Measurements from ENCODE around the gene CSTB.

DNA sequence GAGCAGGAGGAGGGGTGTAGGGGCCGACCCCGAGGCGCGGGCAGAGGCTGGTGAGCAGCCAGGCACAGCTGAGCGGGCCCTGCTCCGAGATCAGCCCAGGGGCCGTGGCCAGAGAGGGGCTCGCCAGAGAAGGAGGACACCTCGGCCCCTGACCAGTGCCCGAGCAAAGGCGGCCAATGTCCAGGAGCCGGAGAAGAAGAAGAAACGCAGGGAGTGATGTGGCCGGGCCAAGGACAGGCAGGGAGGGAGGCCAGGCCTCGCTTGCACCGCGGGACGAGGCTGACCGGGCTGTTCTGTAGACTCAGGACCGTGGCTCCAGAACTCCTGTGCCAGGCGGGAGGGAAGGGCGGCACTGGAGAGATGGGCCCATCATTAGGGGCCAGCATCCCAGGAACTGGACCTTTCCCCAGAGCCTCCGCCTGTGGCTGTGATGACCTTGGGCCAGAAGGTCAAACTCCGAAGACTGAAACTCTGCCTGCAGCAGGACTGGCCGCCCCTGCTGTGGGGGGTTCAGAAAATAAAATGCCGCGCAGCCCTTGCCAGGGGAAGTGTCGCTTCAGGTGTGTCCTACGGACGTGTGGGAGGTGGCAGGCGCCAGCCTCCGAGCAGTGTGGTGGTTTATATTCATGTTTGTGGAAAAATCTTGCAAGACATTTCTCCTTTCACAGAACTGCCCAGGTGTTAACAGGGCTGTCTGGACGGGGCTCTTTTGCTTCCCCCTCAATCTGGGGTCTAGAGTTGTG is 27.6 kb upstream of the CSTB start:
- TF ChIP-seq, protein P1, sequence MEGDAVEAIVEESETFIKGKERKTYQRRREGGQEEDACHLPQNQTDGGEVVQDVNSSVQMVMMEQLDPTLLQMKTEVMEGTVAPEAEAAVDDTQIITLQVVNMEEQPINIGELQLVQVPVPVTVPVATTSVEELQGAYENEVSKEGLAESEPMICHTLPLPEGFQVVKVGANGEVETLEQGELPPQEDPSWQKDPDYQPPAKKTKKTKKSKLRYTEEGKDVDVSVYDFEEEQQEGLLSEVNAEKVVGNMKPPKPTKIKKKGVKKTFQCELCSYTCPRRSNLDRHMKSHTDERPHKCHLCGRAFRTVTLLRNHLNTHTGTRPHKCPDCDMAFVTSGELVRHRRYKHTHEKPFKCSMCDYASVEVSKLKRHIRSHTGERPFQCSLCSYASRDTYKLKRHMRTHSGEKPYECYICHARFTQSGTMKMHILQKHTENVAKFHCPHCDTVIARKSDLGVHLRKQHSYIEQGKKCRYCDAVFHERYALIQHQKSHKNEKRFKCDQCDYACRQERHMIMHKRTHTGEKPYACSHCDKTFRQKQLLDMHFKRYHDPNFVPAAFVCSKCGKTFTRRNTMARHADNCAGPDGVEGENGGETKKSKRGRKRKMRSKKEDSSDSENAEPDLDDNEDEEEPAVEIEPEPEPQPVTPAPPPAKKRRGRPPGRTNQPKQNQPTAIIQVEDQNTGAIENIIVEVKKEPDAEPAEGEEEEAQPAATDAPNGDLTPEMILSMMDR (IDR thresholded peaks at IDR 0.05): no peak
- no peak for TF ChIP-seq POLR2A (IDR thresholded peaks at IDR 0.05)

Measured in esophagus squamous epithelium (tissue), 4 donors.